ENCODE data around the gene ZBTB8B. TPM values are rescaled to one million over a fixed set of nuclear protein-coding genes. Genes with fewer than 3 reads are reported as not detected.

The ZBTB8B gene
- total RNA-seq, 1 experiment from 2014 or later = 1.9 TPM

DNA sequence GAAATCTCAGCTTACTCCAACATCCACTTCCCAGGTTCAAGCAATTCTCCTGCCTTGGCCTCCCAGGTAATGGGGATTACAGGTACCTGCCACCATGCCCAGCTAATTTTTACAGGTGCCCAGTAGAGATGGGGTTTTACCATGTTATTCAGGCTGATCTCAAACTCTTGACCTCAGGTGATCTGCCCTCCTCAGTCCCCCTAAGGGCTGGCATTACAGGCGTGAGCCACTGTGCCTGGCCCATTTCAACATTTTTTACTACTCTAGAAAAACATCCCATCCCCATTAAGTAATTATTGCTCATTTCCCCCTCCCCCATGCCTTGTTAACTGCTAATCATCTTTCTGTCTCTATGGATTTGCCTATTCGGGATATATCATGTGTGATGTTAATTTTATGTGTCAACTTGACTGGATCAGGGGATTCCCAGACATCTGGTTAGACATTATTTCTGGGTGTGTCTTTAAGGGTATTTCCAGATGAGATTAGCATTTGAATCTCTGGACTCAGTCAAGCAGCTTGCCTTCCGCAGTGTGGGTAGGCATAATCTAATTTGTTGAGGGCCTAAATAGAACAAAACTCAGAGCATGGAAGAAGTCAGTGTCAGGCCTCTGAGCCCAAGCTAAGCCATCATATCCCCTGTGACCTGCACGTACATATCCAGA lies 33.0 kb upstream of the ZBTB8B start:
- Histone ChIP-seq H4K5ac (ENCODE audit: insufficient read length, low read depth, low read length) (no peak overlapping the region), H3K14ac (ENCODE audit: insufficient read depth, low read length) (no peak overlapping the region), H2BK5ac (ENCODE audit: insufficient read length, low read length) (no peak overlapping the region), H3K4me2 (ENCODE audit: insufficient read depth, insufficient read length, low read length) (no peak overlapping the region), H2BK12ac (ENCODE audit: insufficient read length, low read depth, low read length) (no peak overlapping the region), H3K56ac (ENCODE audit: insufficient read length, low read depth, low read length) (no peak overlapping the region), H2AFZ (ENCODE audit: low read length) (no peak overlapping the region), H3T11ph (ENCODE audit: low read length) (no peak overlapping the region), H3K27me3 (ENCODE audit: insufficient read depth, low read length) (no peaks in the 10 kb centered on the region), H3K9me3 (ENCODE audit: control insufficient read depth, low read depth, low read length) (no peaks in the 10 kb centered on the region), H2BK120ac (ENCODE audit: low read depth, low read length, poor library complexity, severe bottlenecking) (no peak overlapping the region), H3K23ac (ENCODE audit: insufficient read length, low read depth, low read length) (no peak overlapping the region), H3K4ac (ENCODE audit: low read depth, low read length) (no peak overlapping the region), H4K91ac (ENCODE audit: insufficient read length, low read depth, low read length) (no peak overlapping the region), H2AK5ac (ENCODE audit: insufficient read length, low read length) (no peak overlapping the region), H3K18ac (ENCODE audit: insufficient read length, low read depth, low read length) (no peak overlapping the region), H3K27ac (ENCODE audit: insufficient read length, low read depth, low read length) (no peak overlapping the region), H3K23me2 (ENCODE audit: insufficient read length, low read depth, low read length, poor library complexity, severe bottlenecking) (no peaks in the 10 kb centered on the region), H3K79me1 (ENCODE audit: insufficient read depth, low read depth, low read length, poor library complexity, severe bottlenecking) (no peaks in the 10 kb centered on the region), H2BK15ac (ENCODE audit: low read depth, low read length) (no peak overlapping the region), H4K8ac (replicated peaks; ENCODE audit: insufficient read length, low read depth, low read length) (no peak overlapping the region), H3K9ac (ENCODE audit: extremely low read depth, insufficient read length, low read length) (no peak overlapping the region), H4K20me1 (ENCODE audit: control insufficient read depth, insufficient read depth, insufficient read length) (no peaks in the 10 kb centered on the region), H2BK20ac (ENCODE audit: low read depth, low read length, poor library complexity, severe bottlenecking) (no peak overlapping the region), H3K79me2 (ENCODE audit: insufficient read depth, low read length) (no peaks in the 10 kb centered on the region), H3K4me1 (ENCODE audit: insufficient read depth, low read length) (peaks cover 6% of the 10 kb centered on the region; the same call in 1 of the 2 replicates)
- peaks cover 26 to 28% of the 10 kb centered on the region in 2 experiments for H3K4me1 Mint-ChIP-seq
- H3K36me3 Mint-ChIP-seq (ENCODE audit: insufficient read depth in 1 of 3, low read depth in 3 of 3) = peaks cover 0 to 2% (median 0%) of the 10 kb centered on the region in 3 experiments; a peak in 1 of 7 replicates
- WGBS (ENCODE audit: extremely low coverage, insufficient read length, low lambda C conversion rate) = no CpG with 5 or more reads among the region's 4 CpGs
- peaks cover 2% of the 10 kb centered on the region for H3K27me3 Mint-ChIP-seq (ENCODE audit: low read depth)
- DNase-seq = no peak
- H3K9me3 Mint-ChIP-seq = no peaks in the 10 kb centered on the region; a peak in 2 of 5 replicates
- H3K4me3 Mint-ChIP-seq = no peak overlapping the region
- peak overlapping the region in 1 of 3 experiments; percentile 12; a peak in 2 of 7 replicates for H3K27ac Mint-ChIP-seq
- TF ChIP-seq, protein P1, sequence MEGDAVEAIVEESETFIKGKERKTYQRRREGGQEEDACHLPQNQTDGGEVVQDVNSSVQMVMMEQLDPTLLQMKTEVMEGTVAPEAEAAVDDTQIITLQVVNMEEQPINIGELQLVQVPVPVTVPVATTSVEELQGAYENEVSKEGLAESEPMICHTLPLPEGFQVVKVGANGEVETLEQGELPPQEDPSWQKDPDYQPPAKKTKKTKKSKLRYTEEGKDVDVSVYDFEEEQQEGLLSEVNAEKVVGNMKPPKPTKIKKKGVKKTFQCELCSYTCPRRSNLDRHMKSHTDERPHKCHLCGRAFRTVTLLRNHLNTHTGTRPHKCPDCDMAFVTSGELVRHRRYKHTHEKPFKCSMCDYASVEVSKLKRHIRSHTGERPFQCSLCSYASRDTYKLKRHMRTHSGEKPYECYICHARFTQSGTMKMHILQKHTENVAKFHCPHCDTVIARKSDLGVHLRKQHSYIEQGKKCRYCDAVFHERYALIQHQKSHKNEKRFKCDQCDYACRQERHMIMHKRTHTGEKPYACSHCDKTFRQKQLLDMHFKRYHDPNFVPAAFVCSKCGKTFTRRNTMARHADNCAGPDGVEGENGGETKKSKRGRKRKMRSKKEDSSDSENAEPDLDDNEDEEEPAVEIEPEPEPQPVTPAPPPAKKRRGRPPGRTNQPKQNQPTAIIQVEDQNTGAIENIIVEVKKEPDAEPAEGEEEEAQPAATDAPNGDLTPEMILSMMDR (conservative IDR thresholded peaks at IDR 0.05) = no peak

Measured in H9 (cell line).